H1 (cell line): ENCODE data around the gene PKP1.

ENCODE experiments used
- BACH1 ChIP-seq: IDR thresholded peaks from 2 replicates; pipeline ENCODE4 v1.6.1; 2012; ENCODE audit warnings: low read length, improper control_type of control experiment
- EGR1 ChIP-seq: IDR thresholded peaks from 2 replicates; pipeline ENCODE4 v1.6.1; 2011; ENCODE audit warnings: low read depth, low read length, borderline replicate concordance
- EZH2 ChIP-seq: fragments of 200-600 bp; sonication (generic); IDR thresholded peaks from 2 replicates; pipeline ENCODE4 v1.7.1; 2012; ENCODE audit warnings: low read depth, mild to moderate bottlenecking, moderate library complexity, low read length, inconsistent platforms; ENCODE audit not compliant: severe bottlenecking
- POLR2AphosphoS5 ChIP-seq: IDR thresholded peaks from 2 replicates; pipeline ENCODE4 v1.6.1; 2011; ENCODE audit warnings: low read depth, low read length
- TF ChIP-seq, protein P1 (sequence below), 3 experiments: IDR thresholded peaks; 1 replicate in 2 of 3; 2 replicates in 1 of 3; pipeline versions ENCODE4 v1.5.1 to v1.6.1; 2011; ENCODE audit warnings: low read length in 3 of 3, mild to moderate bottlenecking in 3 of 3, inconsistent platforms in 2 of 3, low read depth in 1 of 3, moderate library complexity in 1 of 3; ENCODE audit not compliant: insufficient read depth in 1 of 3; ENCODE audit errors: control extremely low read depth in 1 of 3
- TF ChIP-seq, protein P2 (sequence below): IDR thresholded peaks from 2 replicates; pipeline ENCODE4 v1.6.1; 2012; ENCODE audit warnings: inconsistent platforms

DNA sequence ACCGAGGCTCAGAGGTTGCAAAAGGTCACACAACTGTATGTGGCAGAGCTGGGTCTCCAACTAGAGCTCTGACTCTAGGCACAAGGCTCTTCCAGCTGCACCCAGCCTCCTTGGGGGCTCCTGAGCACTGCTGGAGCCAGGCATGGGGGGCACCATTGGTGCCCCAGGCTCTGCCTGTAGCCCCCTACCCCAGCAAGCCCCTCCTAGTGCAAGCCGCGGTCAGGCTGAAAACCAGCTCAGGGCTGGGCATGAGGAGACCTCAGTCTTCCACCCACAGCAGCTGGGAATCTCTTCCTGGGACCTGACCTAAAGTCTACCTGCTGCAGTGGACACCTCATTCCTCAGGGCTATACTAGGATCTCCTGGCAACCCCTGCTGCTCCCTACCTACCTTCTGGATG, 79.6 kb downstream of the PKP1 start:
- TF ChIP-seq EZH2 (no peak), BACH1 (no peak), POLR2AphosphoS5 (no peak), EGR1 (no peak)
- TF ChIP-seq, protein P1, sequence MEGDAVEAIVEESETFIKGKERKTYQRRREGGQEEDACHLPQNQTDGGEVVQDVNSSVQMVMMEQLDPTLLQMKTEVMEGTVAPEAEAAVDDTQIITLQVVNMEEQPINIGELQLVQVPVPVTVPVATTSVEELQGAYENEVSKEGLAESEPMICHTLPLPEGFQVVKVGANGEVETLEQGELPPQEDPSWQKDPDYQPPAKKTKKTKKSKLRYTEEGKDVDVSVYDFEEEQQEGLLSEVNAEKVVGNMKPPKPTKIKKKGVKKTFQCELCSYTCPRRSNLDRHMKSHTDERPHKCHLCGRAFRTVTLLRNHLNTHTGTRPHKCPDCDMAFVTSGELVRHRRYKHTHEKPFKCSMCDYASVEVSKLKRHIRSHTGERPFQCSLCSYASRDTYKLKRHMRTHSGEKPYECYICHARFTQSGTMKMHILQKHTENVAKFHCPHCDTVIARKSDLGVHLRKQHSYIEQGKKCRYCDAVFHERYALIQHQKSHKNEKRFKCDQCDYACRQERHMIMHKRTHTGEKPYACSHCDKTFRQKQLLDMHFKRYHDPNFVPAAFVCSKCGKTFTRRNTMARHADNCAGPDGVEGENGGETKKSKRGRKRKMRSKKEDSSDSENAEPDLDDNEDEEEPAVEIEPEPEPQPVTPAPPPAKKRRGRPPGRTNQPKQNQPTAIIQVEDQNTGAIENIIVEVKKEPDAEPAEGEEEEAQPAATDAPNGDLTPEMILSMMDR (IDR thresholded peaks at IDR 0.05; ENCODE audit: control extremely low read depth in 1 of 3, insufficient read depth in 1 of 3, low read depth in 1 of 3, low read length in 3 of 3) = no peak
- TF ChIP-seq, protein P2, sequence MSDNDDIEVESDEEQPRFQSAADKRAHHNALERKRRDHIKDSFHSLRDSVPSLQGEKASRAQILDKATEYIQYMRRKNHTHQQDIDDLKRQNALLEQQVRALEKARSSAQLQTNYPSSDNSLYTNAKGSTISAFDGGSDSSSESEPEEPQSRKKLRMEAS = no peak
